Astrocyte (in vitro differentiated cells and primary cell): ENCODE results near the gene DDX41. TPM values are rescaled to one million over a fixed set of nuclear protein-coding genes. Genes with fewer than 3 reads are reported as not detected.

Experiments
- DNase-seq: peaks from one replicate; pipeline ENCODE4 v3.0.0-alpha.2; 2010; ENCODE audit warnings: low read depth
- FAIRE-seq: peaks from 2 replicates; lab custom pipeline; 2011; peaks lifted over from hg19 to GRCh38; lab: Jason Lieb, UNC
- H2AFZ ChIP-seq: 2 replicates; pipeline ENCODE4 v1.6.0; 2012; ENCODE audit warnings: low read depth, low read length, inconsistent platforms
- H3K27ac ChIP-seq: 2 replicates; pipeline ENCODE4 v1.5.1; 2011; ENCODE audit warnings: low read depth, low read length, inconsistent platforms
- H3K27me3 ChIP-seq: 2 replicates; pipeline ENCODE4 v1.6.0; 2011; ENCODE audit warnings: low read length, inconsistent platforms; ENCODE audit not compliant: insufficient read depth
- H3K36me3 ChIP-seq: 2 replicates; pipeline ENCODE4 v1.5.1; 2011; ENCODE audit warnings: low read length, inconsistent platforms; ENCODE audit not compliant: insufficient read depth
- H3K4me1 ChIP-seq: 2 replicates; pipeline ENCODE4 v1.5.1; 2011; ENCODE audit warnings: low read length, inconsistent platforms; ENCODE audit not compliant: insufficient read depth
- H3K4me2 ChIP-seq: 2 replicates; pipeline ENCODE4 v1.6.0; 2012; ENCODE audit warnings: low read length, inconsistent platforms
- H3K4me3 ChIP-seq: 2 replicates; pipeline ENCODE4 v1.5.1; 2011; ENCODE audit warnings: low read depth, mild to moderate bottlenecking, low read length, inconsistent platforms; ENCODE audit not compliant: insufficient read depth
- H3K79me2 ChIP-seq: 2 replicates; pipeline ENCODE4 v1.6.0; 2012; ENCODE audit warnings: mild to moderate bottlenecking, low read length, inconsistent platforms; ENCODE audit not compliant: insufficient read depth
- H3K9ac ChIP-seq: 2 replicates; pipeline ENCODE4 v1.6.0; 2012; ENCODE audit warnings: mild to moderate bottlenecking, low read length, inconsistent platforms
- H3K9me3 ChIP-seq: 2 replicates; pipeline ENCODE4 v1.5.1; 2012; ENCODE audit warnings: low read depth, mild to moderate bottlenecking, low read length, inconsistent platforms; ENCODE audit not compliant: insufficient read depth
- H4K20me1 ChIP-seq: 2 replicates; pipeline ENCODE4 v1.6.0; 2012; ENCODE audit warnings: low read length, inconsistent platforms; ENCODE audit not compliant: insufficient read depth
- H3K27ac Mint-ChIP-seq: one replicate; pipeline ENCODE4 v1.8.0; 2021; ENCODE audit warnings: mild to moderate bottlenecking, mixed read lengths; ENCODE audit not compliant: unreplicated experiment
- H3K27me3 Mint-ChIP-seq: one replicate; pipeline ENCODE4 v1.8.0; 2021; ENCODE audit warnings: low read depth, mixed read lengths; ENCODE audit not compliant: unreplicated experiment
- H3K36me3 Mint-ChIP-seq: one replicate; pipeline ENCODE4 v1.8.0; 2021; ENCODE audit warnings: low read depth, mixed read lengths; ENCODE audit not compliant: unreplicated experiment
- H3K4me1 Mint-ChIP-seq: one replicate; pipeline ENCODE4 v1.8.0; 2021; ENCODE audit warnings: low read depth, mixed read lengths; ENCODE audit not compliant: unreplicated experiment
- H3K4me3 Mint-ChIP-seq: one replicate; pipeline ENCODE4 v1.8.0; 2021; ENCODE audit warnings: mild to moderate bottlenecking, moderate library complexity, mixed read lengths; ENCODE audit not compliant: unreplicated experiment
- H3K9me3 Mint-ChIP-seq: one replicate; pipeline ENCODE4 v1.8.0; 2021; ENCODE audit warnings: mild to moderate bottlenecking, mixed read lengths; ENCODE audit not compliant: unreplicated experiment
- EZH2 ChIP-seq: IDR thresholded peaks from 2 replicates; pipeline ENCODE4 v1.6.1; 2012; ENCODE audit warnings: mild to moderate bottlenecking, low read length, inconsistent platforms; ENCODE audit not compliant: insufficient read depth
- total RNA-seq: library from RNA; stranded (reverse); gene quantifications from 2 replicates; pipeline ENCODE4 v1.2.1, GENCODE V29; 2021
- TF ChIP-seq, protein P1 (sequence below): IDR thresholded peaks from 2 replicates; pipeline ENCODE4 v1.5.1; 2011; ENCODE audit warnings: low read depth, mild to moderate bottlenecking, inconsistent platforms, low read length, moderate library complexity; ENCODE audit not compliant: insufficient read depth

DDX41 gene
- total RNA-seq, 1 donor from 2014 or later, result 92.5 TPM

GRCh38 chr5:177509991-177510566, 6.7 kb downstream of the DDX41 start:
- Histone ChIP-seq H2AFZ (no peak overlapping the region), H3K4me3 (no peak overlapping the region), H4K20me1 (peaks cover 36% of the 10 kb centered on the region), H3K4me1 (no peaks in the 10 kb centered on the region), H3K9me3 (no peaks in the 10 kb centered on the region), H3K36me3 (peaks cover 15% of the 10 kb centered on the region), H3K4me2 (no peak overlapping the region), H3K27me3 (no peaks in the 10 kb centered on the region), H3K9ac (no peak overlapping the region), H3K27ac (no peak overlapping the region), H3K79me2 (peaks cover 11% of the 10 kb centered on the region)
- TF ChIP-seq, protein P1, sequence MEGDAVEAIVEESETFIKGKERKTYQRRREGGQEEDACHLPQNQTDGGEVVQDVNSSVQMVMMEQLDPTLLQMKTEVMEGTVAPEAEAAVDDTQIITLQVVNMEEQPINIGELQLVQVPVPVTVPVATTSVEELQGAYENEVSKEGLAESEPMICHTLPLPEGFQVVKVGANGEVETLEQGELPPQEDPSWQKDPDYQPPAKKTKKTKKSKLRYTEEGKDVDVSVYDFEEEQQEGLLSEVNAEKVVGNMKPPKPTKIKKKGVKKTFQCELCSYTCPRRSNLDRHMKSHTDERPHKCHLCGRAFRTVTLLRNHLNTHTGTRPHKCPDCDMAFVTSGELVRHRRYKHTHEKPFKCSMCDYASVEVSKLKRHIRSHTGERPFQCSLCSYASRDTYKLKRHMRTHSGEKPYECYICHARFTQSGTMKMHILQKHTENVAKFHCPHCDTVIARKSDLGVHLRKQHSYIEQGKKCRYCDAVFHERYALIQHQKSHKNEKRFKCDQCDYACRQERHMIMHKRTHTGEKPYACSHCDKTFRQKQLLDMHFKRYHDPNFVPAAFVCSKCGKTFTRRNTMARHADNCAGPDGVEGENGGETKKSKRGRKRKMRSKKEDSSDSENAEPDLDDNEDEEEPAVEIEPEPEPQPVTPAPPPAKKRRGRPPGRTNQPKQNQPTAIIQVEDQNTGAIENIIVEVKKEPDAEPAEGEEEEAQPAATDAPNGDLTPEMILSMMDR, result no peak
- no peak for TF ChIP-seq EZH2
- no peak for DNase-seq
- H3K27me3 Mint-ChIP-seq, result no peaks in the 10 kb centered on the region
- no peaks in the 10 kb centered on the region for H3K9me3 Mint-ChIP-seq
- H3K27ac Mint-ChIP-seq, result no peak overlapping the region
- H3K36me3 Mint-ChIP-seq, result peaks cover 31% of the 10 kb centered on the region
- H3K4me1 Mint-ChIP-seq, result peaks cover 9% of the 10 kb centered on the region
- no peak overlapping the region for H3K4me3 Mint-ChIP-seq
- FAIRE-seq, result no peak

GRCh38 chr5:177509381-177509951, 7.3 kb downstream of the DDX41 start, which contains the start of gene DOK3:
DOK3 (minus strand) TSS chr5:177509826; CDS start chr5:177509540, 286 bp downstream.
- Histone ChIP-seq H2AFZ (no peak within 1 kb of the TSS), H3K27ac (no peak within 1 kb of the TSS), H3K4me1 (no peaks in the 10 kb centered on the region), H4K20me1 (peaks cover 30% of the 10 kb centered on the region), H3K9me3 (no peaks in the 10 kb centered on the region), H3K79me2 (peaks cover 5% of the 10 kb centered on the region), H3K36me3 (peaks cover 8% of the 10 kb centered on the region), H3K9ac (no peak within 1 kb of the TSS), H3K4me3 (no peak within 1 kb of the TSS), H3K27me3 (no peaks in the 10 kb centered on the region), H3K4me2 (no peak within 1 kb of the TSS)
- Mint-ChIP-seq H3K4me1 (peaks cover 8% of the 10 kb centered on the region), H3K9me3 (no peaks in the 10 kb centered on the region), H3K4me3 (peak within 1 kb of the TSS; percentile 20), H3K27me3 (no peaks in the 10 kb centered on the region), H3K27ac (peak within 1 kb of the TSS; percentile 47), H3K36me3 (peaks cover 31% of the 10 kb centered on the region)
- FAIRE-seq (no peak), DNase-seq (no peak)
- TF ChIP-seq, protein P1, result no peak
- no peak for TF ChIP-seq EZH2

- Mint-ChIP-seq H3K27me3 (no peaks in the 10 kb centered on the region), H3K36me3 (peaks cover 26% of the 10 kb centered on the region), H3K27ac (no peak overlapping the region), H3K4me3 (peak overlapping the region; percentile 20), H3K4me1 (peaks cover 6% of the 10 kb centered on the region), H3K9me3 (no peaks in the 10 kb centered on the region)
- Histone ChIP-seq H2AFZ (no peak overlapping the region), H3K36me3 (peaks cover 7% of the 10 kb centered on the region), H3K9ac (no peak overlapping the region), H3K4me2 (no peak overlapping the region), H3K4me1 (no peaks in the 10 kb centered on the region), H3K79me2 (no peaks in the 10 kb centered on the region), H3K4me3 (no peak overlapping the region), H3K9me3 (no peaks in the 10 kb centered on the region), H3K27ac (no peak overlapping the region), H3K27me3 (no peaks in the 10 kb centered on the region), H4K20me1 (peaks cover 24% of the 10 kb centered on the region)
- DNase-seq (no peak), FAIRE-seq (no peak)
- TF ChIP-seq EZH2, result no peak
- TF ChIP-seq, protein P1, result no peak
These were observed 7.9 kb downstream of the DDX41 start for GRCh38 chr5:177508837-177509236.
